IPS-20b (cell line): ENCODE results near the gene PLVAP.
A peak's percentile ranks its signal among the peaks of the same experiment; 100 is the strongest.

ENCODE experiments used
- H3K27ac ChIP-seq: one replicate; pipeline ENCODE4 v1.5.1; 2013; ENCODE audit warnings: low read length
- H3K27me3 ChIP-seq: 2 replicates; pipeline ENCODE4 v1.6.1; 2013; ENCODE audit warnings: mild to moderate bottlenecking, low read length, inconsistent platforms; ENCODE audit not compliant: insufficient read depth
- H3K36me3 ChIP-seq: 2 replicates; pipeline ENCODE4 v1.6.1; 2013; ENCODE audit warnings: low read depth, mild to moderate bottlenecking, inconsistent platforms, low read length, moderate library complexity; ENCODE audit not compliant: insufficient read depth
- H3K4me1 ChIP-seq: 2 replicates; pipeline ENCODE4 v1.6.1; 2013; ENCODE audit warnings: mild to moderate bottlenecking, control low read depth, inconsistent platforms, low read length, moderate library complexity; ENCODE audit not compliant: insufficient read depth
- H3K4me3 ChIP-seq: 2 replicates; pipeline ENCODE4 v1.5.1; 2013; ENCODE audit warnings: mild to moderate bottlenecking, low read length, inconsistent platforms
- H3K9ac ChIP-seq: 2 replicates; pipeline ENCODE4 v1.6.1; 2013; ENCODE audit warnings: low read depth, mild to moderate bottlenecking, inconsistent platforms, low read length, moderate library complexity
- H3K9me3 ChIP-seq: 2 replicates; pipeline ENCODE4 v1.6.1; 2013; ENCODE audit warnings: mild to moderate bottlenecking, low read depth, low read length, inconsistent platforms; ENCODE audit not compliant: insufficient read depth

Gene PLVAP

DNA sequence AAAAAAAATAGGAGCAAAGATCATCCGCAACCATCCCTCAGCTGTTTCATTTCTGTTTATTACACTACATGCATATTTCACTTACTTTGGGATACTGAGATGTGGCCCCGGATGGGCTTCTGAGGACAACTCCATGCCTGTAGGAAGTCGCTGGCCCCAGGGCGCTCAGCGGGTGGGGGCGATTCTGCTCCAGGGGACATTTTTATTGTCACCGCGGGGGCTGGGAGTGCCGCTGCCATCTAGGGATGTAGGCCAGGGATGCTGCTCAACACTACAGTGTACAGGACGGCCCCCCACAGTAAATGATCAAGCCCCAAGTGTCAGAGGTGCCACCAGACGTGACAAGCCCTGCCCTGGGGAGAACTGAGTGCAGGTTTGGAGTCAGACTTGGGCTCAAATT is 34.7 kb upstream of the PLVAP start:
- Histone ChIP-seq H3K4me1 (peaks cover 7% of the 10 kb centered on the region; the same call in 1 of the 2 replicates), H3K27me3 (no peaks in the 10 kb centered on the region; the same call in 1 of the 2 replicates), H3K36me3 (no peaks in the 10 kb centered on the region)

DNA sequence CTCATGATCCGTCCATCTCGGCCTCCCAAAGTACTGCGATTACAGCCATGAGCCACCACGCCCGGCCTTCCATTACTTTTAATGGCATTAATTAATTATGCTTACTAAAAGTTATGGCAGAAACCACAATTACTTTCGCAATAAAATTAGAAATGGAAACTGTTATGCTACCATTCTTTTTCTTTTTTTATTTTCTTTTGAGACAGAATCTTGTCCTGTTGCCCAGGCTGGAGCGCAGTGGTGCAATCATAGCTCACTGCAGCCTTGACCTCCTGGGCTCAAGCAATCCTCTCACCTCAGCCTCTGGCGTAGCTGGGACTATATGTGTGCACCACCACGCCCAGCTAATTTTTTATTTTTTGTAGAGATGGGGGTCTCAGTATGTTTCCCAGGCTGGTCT is 32.8 kb upstream of the PLVAP start:
- Histone ChIP-seq H3K9me3 (no peaks in the 10 kb centered on the region), H3K36me3 (no peaks in the 10 kb centered on the region), H3K4me3 (no peak overlapping the region), H3K9ac (no peak overlapping the region), H3K27me3 (no peaks in the 10 kb centered on the region), H3K27ac (no peak overlapping the region), H3K4me1 (peaks cover 9% of the 10 kb centered on the region; the same call in 1 of the 2 replicates)

More for the DNA sequence above, 34.7 kb upstream of the PLVAP start:
- no peak overlapping the region for H3K27ac ChIP-seq
- no peaks in the 10 kb centered on the region for H3K9me3 ChIP-seq
- no peak overlapping the region for H3K9ac ChIP-seq
- no peak overlapping the region for H3K4me3 ChIP-seq

DNA sequence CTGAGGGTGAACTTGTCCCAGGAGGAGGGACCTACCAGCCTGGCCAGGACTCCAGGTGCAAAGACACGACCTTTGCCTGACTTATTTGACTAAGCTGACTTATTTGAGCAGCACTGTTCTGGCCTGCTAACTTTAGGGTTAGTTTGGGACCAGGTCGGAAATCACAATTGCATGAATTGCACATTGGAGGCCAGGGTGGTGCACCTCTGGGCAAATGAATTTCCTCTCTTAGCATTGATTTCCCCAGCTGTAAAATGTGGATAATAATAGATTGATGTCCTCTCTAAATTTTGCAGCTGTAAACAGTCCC is 29.7 kb upstream of the PLVAP start:
- Histone ChIP-seq H3K4me1 (peaks cover 11% of the 10 kb centered on the region; the same call in 1 of the 2 replicates), H3K4me3 (no peak overlapping the region), H3K27me3 (no peaks in the 10 kb centered on the region), H3K9ac (no peak overlapping the region), H3K9me3 (no peaks in the 10 kb centered on the region), H3K36me3 (peaks cover 7% of the 10 kb centered on the region), H3K27ac (no peak overlapping the region)

DNA sequence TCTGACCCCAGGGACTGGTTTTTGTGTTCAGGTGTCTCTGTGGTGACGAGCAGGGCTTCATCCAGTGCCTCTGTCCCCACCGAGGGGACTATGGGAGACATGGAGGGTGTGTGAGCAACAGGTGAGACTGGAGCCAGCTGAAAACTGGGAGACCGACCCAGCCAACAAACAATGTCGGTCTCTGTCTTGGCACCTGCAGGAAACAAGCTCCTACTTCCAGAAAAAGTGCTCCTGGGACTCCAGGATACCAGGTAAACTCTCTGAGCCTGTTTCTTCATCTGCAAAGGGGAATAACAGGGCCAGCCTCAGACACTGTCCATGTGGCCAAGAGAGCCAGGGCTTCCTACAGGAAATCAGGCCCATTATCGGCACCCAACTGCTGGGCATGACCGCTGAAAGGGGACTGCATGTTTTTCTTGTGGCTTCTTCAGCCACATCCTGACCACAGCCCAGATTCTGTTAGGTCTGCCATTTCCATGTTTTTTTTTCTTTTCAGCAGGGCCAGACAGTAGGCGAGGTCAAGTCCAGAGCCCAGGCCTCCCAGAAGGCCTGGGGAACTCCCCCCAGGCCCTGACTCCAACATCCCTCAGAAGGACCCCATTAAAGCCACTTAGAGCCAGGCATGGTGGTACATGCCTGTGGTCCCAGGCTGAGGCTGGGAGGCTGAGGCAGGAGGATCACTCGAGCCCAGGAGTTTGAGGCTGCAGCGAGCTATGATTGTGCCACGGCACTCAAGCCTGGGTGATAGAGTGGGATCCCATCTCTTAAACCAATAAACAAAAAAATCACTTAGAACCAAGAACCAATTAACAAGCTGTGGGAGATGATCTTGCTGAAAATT is 29.1 kb upstream of the PLVAP start:
- peaks cover 7% of the 10 kb centered on the region for H3K36me3 ChIP-seq
- H3K4me3 ChIP-seq = peak overlapping the region; percentile 14; the same call in 1 of the 2 replicates
- peak overlapping the region; percentile 21; the same call in 1 of the 2 replicates for H3K9ac ChIP-seq
- no peaks in the 10 kb centered on the region for H3K9me3 ChIP-seq
- H3K27ac ChIP-seq = no peak overlapping the region
- H3K4me1 ChIP-seq = peaks cover 11% of the 10 kb centered on the region; the same call in 1 of the 2 replicates
- no peaks in the 10 kb centered on the region for H3K27me3 ChIP-seq

DNA sequence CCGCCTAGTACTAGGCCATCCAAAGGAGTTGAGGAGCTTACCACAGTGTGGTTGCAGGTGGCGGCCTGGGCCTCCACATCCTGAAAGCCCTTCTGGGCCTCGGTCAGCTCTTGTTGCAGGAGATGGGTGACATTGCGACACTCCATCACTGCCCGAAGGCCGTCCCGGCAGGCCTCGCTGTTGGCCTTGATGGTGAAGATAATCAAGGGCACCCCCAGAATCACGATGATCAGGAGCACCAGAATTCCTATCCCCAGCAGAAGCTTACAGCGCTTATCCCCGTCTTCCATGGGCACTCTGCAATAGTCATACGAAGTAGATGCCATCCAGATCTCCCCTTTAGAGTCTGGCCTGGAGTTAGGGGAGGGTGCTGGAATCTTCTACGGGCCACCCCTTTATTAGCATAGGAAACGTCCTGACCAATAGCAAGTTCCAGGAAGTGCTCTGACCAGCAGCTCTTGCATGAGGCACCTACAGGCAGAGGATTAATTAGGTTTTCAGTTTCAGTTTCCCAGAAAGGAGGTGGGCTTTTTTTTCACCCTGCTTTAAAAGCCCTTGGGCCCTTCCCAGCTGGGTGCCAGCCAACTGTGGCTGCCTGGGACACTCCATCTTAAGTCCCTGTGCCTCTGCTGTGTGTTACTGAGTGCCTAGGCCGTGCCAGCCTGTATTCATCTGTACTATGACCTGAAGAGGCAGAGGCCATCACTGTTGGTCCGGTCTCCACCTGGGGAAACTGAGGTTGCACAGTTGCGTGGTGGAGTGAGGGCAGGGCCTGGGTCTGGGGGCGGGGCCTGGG is 28.3 kb upstream of the PLVAP start, which contains the start of gene BST2:
Gene BST2, minus strand, starts transcription at position 381 of the 796 bp plus-strand sequence. Its CDS starts 55 bp downstream, at position 326.
- H3K4me1 ChIP-seq = peaks cover 11% of the 10 kb centered on the region; the same call in 1 of the 2 replicates
- H3K9me3 ChIP-seq = no peaks in the 10 kb centered on the region
- H3K27ac ChIP-seq = peak within 1 kb of the TSS; percentile 97
- H3K4me3 ChIP-seq = peak within 1 kb of the TSS; percentile 83
- peaks cover 7% of the 10 kb centered on the region for H3K36me3 ChIP-seq
- H3K27me3 ChIP-seq = no peaks in the 10 kb centered on the region
- peak within 1 kb of the TSS; percentile 87 for H3K9ac ChIP-seq

DNA sequence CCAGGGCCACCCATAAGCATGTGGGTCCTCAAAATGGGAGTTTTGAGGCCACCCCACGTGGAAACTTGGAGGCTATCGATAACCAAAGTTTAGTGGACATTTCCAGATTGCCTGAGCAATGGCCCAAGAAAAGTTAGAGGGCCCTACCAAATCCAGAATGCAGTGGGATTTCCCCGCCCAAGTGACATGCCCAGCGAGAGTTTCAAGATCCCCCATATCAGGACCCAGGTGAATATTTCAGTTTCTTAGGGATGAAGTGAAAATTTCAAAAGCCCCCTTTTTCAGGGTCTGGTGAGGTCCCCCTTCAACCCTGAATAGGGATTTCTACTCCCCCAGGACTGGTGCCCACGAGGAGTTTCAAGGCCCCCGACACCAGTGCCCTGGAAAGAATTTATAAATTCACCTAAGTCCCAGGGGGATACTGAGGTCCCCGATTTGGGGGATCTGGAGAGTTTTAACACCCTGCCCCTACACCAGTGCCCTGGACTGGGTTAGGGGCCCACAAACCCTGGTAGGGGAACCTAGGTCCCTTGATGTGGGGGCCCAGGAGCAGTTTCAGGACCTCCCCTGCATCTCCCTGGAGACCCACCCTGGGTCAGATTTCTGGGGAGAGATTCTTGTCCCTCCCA is 27.6 kb upstream of the PLVAP start:
- Histone ChIP-seq H3K27me3 (no peaks in the 10 kb centered on the region), H3K4me1 (peaks cover 11% of the 10 kb centered on the region; the same call in 1 of the 2 replicates), H3K9me3 (no peaks in the 10 kb centered on the region), H3K27ac (peak overlapping the region; percentile 97), H3K4me3 (peak overlapping the region; percentile 83), H3K9ac (peak overlapping the region; percentile 87), H3K36me3 (peaks cover 7% of the 10 kb centered on the region)

DNA sequence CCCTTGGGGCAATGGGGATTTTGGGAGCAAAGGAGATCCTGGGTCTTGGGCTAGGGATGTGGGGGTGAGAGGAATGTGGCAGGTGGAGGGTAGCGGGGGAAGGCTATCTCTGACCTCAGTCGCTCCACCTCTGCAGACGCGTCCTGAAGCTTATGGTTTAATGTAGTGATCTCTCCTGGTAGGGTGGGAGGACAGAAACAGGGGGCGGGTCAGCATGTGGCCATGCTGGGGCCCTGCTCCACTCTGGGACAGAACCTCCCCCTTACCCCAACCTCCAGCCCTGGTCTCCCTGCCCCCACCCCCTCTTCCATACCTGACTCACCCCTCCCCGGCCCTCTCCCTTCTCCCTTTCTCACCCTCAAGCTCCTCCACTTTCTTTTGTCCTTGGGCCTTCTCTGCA is 26.9 kb upstream of the PLVAP start:
- H3K36me3 ChIP-seq = peaks cover 7% of the 10 kb centered on the region
- H3K4me1 ChIP-seq = peaks cover 11% of the 10 kb centered on the region; the same call in 1 of the 2 replicates
- peak overlapping the region; percentile 87 for H3K9ac ChIP-seq
- peak overlapping the region; percentile 83 for H3K4me3 ChIP-seq
- H3K9me3 ChIP-seq = no peaks in the 10 kb centered on the region
- H3K27me3 ChIP-seq = no peaks in the 10 kb centered on the region
- peak overlapping the region; percentile 97 for H3K27ac ChIP-seq

DNA sequence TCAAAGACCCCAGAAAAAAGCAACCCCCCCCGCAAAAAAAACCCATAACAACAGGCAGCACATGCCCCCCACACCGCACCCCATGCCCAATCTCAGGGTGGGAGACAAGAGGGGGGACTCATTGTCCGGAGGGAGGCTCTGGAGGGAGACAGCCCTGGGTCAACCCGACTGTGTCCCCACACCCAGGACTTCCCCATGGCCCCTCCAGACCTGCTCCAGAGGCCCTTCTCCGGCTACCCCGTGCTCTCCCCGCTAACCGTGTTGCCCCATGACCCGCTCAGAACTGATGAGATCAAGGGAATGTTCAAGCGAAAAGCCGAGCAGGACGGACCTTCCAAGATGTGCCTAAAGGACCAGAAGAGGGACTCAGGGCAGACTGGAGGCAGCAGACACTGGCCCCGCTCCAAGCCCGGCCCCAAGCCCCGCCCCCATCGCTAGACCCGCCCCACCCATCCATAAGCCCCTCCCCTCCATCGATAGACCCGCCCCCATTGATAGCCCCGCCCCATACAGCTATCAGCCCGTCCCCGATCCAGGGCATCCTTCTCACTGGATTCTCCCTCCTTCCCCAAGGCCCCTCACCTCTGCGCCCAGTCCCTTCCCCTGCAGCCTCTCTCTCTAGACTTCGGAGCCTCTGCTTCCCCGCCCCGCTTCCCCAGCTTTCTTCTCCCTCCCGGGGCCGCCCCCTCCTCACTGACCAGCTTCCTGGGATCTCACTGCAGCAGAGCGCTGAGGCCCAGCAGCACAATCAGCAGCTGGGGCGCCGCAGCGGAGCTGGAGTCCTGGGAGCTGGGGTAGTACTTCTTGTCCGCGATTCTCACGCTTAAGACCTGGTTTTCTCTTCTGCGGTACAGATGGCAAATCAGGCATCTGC is 26.1 kb upstream of the PLVAP start:
- H3K27ac ChIP-seq = peak overlapping the region; percentile 97
- H3K4me3 ChIP-seq = peak overlapping the region; percentile 83
- H3K9ac ChIP-seq = peak overlapping the region; percentile 87; the same call in 1 of the 2 replicates

DNA sequence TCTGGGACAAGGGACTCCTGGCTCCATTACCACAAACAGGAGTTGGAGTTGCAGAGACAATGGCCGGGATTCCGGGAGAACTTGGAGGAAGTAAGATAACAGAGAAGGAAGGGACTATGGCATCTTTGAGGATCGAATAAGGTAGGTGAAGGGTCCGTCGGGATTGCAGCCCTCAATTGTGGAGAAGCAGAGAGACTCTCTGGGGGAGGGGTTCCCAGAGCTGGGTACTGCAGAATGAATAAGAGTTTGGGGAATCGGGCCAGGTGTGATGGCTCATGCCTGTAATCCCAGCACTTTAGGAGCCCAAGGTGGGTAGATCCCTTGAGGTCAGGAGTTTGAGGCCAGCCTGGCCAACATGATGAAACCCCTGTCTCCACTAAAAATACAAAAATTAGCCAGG is 24.5 kb upstream of the PLVAP start:
- no peaks in the 10 kb centered on the region for H3K9me3 ChIP-seq
- peaks cover 8% of the 10 kb centered on the region; the same call in 1 of the 2 replicates for H3K4me1 ChIP-seq
- H3K27ac ChIP-seq = no peak overlapping the region
- H3K27me3 ChIP-seq = no peaks in the 10 kb centered on the region
- H3K36me3 ChIP-seq = peaks cover 7% of the 10 kb centered on the region
- no peak overlapping the region for H3K4me3 ChIP-seq
- no peak overlapping the region for H3K9ac ChIP-seq

More for the DNA sequence above, 26.1 kb upstream of the PLVAP start:
- Histone ChIP-seq H3K27me3 (no peaks in the 10 kb centered on the region), H3K36me3 (peaks cover 7% of the 10 kb centered on the region), H3K9me3 (no peaks in the 10 kb centered on the region), H3K4me1 (peaks cover 11% of the 10 kb centered on the region; the same call in 1 of the 2 replicates)

DNA sequence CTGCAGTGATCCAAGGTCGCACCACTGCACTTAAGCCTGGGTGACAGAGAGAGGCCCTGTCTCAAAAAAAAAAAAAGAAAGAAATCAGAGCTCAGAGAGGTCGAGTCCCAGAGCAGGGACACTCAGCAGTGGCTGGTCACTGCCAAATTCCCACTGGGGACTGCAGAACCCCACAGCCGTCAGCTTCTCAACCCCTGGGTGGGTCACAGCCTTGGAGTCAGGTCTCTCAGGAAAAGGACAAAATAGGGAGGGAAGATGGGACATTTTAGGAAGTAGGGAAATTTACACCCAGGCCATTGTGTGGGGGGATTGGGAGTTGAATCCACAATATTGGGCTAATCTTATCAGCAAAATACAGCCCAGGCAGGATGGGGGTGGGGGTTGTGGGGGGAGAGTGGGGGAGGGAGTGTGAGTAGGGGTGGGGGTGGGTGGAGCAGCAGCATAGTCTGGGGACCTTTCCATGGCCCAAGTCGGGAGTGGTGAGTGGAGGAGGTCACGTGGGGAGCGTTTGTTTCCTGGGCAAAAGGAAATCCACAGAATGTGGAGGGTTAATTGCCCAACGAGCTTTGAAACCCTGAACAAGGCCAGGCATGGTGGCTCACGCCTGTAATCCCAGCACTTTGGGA is 21.9 kb upstream of the PLVAP start:
- Histone ChIP-seq H3K27me3 (no peaks in the 10 kb centered on the region), H3K4me1 (peaks cover 6% of the 10 kb centered on the region; the same call in 1 of the 2 replicates), H3K4me3 (no peak overlapping the region), H3K9ac (no peak overlapping the region), H3K27ac (no peak overlapping the region), H3K36me3 (peaks cover 7% of the 10 kb centered on the region), H3K9me3 (no peaks in the 10 kb centered on the region)
